ENCODE results near the gene PODNL1.
"Not testable (repeated sequence)": the region's sequence is repeated elsewhere in the genome, so short reads cannot be mapped to it uniquely, and the experiment has no call there.

Gene PODNL1

DNA sequence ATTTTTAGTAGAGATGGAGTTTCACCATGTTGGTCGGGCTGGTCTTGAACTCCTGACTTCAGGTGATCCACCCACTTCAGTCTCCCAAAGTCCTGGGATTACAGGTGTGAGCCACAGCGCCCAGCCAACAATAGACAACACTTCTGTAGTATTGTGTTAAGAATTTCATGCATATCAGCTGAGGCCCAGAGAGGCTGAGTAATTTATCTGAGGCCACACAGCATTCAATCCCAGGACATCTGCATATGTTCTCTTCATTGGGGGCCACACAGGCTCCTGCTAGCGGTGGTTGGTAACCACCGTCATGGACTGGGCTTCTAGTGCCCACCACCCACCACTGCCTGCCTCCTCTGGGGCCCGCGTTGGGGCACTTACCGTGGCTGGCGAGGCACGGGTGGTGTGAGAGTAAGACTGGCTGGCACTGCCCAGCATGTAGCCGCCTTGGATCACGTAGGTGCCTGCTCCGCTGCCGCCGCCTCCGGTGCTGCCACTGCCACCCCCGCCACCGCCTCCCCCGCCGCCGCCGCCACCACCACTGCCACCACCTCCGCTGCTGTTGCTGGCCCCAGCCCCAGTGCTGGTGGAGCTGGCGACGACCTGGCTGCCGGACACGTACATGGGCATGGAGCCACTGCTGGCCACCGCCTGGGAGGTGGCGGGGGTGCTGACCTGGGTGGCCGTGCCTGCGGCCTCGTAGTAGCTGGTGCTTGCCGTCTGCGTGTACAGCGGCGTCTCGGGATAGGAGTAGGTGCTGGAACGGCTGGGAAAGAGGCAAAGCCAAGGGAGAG is 34.3 kb upstream of the PODNL1 start:
- no peak for DNase-seq

DNA sequence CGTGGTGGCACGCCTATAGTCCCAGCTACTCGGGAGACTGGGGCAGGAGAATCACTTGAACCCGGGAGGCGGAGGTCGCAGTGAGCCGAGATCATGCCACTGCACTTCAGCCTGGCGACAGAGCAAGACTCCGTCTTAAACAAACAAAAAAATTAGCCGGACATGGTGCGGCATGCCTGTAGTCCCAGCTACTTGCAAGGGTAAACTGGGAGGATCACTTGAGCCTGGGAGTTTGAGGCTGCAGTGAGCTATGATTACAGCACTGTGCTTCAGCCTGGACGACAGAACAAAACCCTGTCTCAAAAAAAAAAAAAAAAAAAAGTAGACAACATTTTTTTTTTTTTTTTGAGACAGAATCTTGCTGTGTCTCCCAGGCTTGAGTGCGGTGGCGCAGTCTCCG is 33.7 kb upstream of the PODNL1 start:
- DNase-seq = not testable (repeated sequence)

DNA sequence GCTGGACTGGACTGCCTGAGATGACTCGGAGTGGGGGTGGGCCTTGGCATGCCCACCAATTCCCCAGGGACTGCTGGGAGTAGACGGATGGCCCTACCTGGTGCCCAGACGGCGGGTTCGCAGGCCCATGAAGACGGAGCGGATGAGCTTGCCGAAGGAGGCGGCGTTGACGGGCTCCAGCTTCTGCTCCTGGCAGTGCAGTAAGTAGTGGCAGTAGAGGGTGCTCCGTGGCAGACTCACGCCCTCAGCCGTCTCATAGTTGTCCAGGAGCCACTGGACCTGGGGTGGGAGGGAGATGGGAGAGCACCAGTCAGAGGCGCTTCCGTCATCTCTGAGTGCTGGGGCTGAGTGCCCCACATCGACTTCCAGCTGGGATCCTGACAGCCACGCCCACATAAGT is 31.7 kb upstream of the PODNL1 start:
- DNase-seq = no peak

DNA sequence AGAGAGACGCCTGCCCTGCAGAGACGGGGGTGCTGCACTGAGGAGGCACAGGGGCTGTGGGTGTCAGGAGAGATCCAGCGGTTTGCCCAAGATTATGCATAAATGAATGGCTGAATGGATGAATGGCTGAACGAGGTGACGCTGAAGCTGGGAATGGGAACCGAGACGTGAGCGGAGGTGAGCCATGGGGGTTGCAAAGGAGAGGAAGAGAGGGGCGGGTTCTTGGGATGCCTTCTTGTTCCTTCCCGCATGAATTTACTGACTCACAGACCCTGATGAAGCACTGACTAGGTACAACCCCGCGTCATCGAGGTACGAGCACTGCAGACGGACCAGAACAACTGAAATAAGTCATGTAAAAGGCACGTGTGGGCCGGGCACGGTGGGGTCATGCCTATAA is 30.8 kb upstream of the PODNL1 start:
- DNase-seq = no peak

DNA sequence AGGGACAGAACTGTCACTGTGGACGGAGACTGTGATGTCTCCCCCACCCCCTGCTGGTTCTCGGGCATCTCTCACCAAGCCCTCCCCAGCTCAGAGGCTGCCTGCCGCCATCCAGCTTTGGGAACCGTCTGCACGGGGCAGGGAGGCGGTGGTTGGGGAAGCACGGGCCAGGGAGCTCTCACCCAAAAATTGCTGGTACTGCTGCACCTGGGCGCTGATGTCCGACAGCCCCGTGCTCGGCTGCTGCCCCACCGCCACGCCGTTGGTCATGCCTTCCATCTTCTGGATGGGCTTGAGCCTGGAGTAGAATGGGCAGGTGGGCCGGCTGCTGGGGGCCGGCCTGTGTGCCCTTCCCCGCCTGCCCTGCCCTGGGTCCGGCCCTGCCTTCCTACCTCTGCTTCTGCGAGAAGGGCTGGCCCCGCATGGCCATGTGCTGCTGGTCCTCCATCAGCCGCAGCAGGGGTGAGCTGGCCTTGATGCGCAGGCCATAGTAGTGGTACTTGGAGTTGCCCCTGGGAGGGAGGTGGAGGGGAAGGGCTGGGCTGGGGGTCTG is 30.2 kb upstream of the PODNL1 start:
- no peak for DNase-seq

DNA sequence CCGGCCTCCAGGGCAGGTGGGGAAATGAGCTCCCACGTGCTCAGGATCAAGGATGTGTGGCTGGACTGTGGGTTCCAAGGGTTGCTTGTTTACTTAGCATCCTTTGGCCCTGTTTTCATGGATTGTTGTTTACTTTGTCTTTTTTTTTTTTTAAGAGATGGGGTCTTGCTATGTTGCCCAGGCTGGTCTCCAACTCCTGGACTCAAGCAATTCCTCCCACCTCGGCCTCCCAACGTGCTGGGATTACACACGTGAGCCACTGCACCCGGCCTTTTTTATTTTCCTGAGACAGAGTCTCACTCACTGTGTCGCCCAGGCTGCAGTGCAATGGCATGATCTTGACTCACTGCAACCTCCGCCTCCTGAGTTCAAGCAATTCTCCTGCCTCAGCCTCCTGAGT is 29.0 kb upstream of the PODNL1 start:
- not testable (repeated sequence) for DNase-seq

DNA sequence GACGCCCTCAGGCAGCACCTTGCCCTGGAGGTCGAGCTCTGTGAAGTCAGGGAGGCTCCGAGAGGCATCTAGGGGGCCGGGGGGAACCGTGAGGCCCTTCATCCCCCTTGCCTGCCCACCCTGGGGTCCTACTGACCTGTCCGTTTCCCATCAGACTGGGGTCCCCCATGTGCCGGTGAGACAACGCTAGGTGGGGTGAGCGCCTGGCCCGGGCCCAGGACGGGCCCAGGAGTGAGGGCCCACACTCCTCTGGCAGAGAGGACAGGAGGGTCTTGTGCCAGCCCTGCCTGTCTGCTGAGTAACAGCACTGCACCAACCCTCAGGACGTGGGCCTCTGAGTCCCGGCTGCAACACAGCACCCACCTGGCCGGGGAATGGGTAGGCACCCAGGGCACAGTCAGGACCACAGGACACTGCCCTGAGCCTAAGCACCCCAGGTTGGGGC is 28.5 kb upstream of the PODNL1 start:
- no peak for DNase-seq

DNA sequence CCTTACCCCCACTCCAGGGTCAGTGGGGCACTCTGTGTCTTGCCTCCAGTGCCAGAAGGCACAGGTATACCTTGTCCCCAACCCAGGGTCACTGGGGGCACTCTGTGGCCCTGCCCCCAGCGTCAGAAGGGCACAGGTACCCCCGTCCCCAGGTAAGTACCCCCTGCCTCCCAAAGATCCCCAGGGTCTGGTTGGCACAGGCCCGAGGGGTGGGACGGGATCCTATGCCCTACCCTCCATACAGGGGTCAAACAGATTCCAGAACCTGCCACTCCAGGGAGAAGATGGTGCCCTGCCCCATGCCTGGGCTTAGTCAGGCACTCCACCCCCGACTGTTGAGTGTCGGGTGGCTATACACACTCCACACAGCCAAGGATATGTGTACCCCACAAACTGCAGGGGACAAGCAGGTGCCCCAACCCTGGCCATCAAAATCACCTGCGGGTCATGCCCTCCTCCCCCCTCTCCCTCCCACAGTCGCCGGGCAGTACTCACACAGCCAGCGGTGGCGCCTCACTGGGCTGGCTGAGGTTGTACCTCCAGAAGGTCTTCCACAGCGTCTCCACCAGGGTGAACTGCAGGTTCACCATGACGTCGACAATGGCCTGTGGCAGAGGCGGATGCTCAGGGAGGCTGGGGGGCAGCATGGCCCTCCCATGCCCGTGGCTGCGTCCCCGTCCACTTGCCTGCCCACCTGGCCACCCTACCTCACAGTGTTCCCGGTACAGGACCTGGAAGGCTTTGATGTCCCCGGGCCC is 27.9 kb upstream of the PODNL1 start:
- no peak for DNase-seq

DNA sequence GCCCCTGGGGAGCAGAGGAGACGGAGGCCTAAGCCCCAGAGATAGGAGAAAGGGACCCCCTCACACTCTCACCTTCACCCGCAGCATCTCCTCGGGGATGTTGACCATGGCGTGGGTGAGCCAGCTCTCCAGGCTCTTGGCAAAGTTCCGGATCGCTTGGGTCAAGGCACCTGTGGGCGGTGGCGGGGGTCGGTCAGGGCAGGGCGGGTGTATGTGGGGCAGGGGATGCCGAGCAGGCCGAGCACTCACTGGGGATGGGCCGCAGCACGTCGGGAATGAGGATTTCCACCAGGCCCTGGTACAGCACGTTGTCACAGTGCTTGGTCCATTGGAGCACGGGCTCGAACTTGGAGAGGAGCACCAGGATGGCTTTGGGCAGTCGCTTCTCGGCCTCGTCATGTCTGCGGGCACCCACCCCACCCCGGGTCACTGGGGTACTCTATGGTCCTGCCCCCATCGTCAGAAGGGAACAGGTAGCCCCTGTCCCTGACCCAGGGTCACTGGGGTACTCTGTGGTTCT is 27.2 kb upstream of the PODNL1 start:
- no peak for DNase-seq

DNA sequence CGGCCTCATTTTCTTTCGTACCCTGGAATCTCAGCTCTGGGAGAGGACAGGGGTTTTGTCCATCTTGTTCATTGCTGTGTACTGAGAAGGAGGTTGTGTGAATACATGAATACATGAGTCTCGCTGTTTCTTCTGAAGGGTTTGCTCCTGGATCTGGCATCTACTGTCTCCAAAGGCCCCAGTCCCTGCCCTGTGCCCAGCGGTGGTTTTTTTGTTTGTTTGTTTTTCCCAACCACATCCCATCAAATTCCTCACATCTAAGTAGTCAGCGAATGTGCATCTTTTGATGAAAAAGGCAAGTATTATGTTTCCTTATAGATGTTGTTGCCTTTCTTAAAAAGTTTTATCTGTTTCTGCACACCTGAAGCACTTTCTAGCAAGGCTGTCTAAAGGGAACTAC is 26.6 kb upstream of the PODNL1 start:
- no peak for DNase-seq

DNA sequence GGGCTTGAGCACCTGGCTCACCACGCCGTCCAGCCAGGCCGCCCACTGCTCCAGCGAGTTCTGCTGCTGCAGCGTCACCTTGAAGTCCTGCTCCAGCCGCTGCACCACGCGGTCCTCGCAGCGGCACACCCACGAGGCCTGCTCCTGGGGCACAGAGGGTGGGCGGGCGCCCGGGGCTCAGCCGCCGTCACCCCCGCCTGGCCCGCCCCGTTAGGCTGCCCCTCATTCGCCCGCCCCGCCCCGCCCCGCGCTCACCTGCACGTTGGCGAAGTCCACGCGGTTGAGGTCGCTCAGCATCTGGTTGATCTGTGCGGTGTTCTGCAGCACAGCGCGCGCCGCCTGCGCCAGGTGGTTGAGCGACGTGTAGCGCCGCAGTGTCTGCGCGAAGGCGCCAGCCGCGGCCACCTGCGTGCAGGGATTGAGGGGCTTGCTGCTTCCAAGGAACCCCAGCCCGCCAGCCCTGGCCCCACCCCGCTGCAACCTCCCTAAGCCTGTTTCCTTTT is 25.4 kb upstream of the PODNL1 start:
- DNase-seq = no peak

DNA sequence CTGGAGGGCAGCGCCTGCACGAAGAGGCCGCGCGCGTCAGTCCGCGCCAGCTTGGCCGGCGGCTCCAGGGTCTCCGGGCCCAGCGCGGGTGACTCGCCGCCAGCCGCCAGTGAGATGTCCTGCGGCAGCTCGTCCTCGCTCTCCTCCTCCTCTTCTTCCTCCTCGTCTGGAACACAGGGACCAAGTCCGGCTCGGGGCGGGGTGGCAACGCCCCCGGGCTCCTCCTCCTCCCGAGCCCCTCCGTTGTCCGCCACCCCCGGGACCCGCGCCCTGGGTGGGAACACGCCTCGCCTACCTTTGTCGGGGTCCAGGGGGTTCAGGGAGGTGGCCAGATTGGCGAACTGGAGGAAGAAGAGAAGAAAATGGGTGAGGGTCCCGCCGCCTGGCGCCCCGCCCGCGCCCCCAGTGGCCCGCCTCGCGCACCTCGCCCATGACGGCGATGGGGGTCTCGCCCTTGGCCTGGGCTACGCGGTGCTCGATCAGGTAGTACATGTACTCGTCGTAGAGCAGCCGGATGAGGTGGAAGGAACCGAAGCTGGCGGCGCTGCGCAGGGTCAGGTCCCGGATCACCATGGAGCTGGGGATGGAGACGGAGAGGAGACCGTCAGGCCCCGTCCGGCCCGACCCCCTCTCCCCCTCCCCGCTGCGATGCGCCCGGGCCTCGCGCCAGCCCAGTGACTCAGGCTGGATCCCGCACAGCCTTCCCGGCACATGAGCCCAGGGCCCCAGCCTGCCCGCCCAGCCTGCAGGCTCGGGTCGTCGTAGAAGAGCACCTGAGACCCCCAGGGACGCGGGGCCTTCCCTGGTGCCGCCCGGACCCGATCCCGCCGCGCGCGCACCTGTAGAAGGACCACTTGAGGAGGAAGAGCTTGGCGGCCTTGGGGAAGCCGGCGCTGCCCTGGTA is 24.7 kb upstream of the PODNL1 start:
- no peak for DNase-seq

DNA sequence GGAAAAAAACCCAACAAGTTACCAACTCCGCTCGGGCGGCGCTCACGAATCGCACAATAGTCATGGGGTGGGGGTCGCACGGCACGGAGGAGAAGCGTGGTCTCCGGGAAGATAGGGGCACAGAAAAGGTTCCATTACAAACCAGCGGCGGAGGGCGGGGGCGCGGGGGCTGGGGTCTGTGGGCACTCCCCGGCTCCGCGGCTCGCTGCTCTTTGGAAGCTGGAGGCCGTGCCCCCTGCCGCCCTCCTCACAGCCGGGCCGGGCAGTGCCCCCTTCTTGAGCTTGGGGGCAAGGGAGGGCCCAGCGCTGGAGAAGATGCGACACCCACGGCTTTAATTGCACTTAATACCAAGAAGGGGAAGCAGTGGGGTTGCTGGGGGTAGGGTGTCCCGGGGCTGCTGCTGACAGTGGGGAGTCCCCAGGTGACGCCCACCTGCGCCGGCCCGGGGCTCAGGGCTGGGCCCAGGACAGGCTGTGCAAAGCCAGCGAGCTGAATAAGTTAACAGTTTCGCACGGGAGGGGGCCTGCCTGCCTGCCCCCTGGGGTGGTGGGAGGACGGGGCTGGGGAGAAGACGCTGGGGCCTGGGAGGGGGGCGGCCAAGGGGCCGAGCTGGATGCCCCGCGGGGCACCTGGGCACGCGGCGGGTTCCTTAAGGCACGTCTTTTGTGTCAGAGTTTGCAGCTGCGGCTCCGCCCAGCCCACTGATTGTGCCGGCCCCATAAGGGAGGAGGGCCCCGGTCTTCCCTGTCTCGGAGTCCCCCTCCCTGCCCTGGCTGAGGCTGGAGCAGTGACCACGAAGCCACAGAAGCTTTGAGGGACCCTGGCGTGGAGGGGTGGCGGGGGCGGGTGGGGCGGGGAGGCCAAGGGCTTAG is 23.8 kb upstream of the PODNL1 start:
- DNase-seq = no peak

DNA sequence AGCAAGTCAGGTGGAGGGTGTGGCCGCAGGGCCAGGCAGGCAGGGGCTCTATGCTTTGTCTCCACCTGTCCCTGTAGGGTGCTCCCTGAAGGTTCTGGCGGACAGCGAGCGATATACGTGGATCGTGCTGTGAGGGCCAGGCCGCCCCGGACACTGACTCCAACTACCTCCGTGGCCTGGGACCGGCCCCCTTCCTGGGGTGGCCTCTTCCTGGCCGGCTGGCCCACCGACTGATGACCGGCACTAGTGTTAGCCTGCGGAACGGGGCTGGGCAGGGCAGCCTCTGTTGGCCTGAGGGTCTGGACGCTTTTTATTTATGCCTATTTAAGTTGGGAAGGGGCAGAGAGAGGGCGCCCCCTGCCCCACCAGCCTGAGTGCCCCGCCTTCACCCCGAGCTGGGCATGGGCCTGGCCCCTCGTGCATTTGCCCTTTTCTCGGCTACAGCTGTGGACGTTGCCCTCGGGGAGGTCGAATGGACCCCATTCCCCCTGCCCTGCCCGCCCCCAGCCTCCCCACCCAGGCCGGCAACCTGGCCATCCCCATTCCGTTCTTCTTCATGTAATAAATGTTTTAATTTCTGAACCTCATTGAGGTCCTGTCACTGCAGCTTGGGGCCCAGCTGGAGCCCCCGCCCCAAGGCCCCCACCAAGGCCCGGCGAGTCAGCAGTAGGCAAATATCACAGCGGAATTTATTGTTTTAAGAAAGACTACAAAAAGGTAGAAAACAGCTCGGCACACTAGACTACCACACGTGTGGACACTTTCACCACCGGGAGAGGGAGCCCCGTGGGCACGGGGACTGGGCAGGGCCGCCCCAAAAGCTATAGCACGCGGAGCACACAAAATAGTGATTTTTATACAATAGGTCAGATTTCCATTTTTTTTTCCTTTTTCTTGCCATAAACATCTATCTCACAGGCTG is 22.9 kb upstream of the PODNL1 start:
- DNase-seq = no peak

DNA sequence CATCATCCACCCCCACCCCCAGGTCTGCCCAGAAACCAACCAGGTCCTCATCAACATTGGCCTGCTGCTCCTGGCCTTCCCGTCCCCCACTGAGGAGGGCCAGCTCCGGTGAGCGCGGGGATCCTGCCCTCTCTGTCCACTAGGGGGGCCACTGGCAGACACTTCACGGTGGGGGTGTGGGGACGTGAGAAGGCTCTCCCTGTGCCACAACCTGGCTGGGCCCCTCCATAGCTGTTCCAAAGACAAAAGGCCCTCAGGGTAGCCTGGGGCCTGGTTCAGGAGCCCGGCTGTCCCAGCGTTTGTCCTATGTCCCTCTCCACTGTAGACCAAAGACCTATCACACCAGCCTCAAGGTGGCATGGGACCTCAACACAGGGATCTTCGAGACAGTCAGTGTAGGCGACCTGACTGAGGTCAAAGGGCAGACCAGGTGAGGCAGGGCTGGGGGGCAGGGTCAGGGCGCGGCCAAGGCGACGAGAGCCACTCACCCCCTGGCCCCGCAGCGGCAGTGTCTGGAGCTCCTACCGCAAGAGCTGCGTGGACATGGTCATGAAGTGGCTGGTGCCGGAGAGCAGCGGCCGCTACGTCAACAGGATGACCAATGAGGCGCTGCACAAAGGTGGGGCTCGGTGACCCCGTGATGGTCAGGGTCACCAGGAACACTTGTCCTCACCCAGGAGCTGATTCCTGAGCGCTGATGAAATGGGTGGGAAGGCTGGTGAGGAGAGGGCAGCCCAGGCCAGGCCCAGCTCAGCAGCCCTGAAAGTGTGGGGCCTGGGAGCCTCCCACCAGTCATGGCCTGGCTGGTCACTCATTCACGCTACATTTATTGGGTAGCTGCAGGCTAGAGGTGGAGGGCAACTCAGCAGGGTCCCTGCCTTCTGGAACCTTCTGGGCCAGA is 22.0 kb upstream of the PODNL1 start:
- DNase-seq = no peak

DNA sequence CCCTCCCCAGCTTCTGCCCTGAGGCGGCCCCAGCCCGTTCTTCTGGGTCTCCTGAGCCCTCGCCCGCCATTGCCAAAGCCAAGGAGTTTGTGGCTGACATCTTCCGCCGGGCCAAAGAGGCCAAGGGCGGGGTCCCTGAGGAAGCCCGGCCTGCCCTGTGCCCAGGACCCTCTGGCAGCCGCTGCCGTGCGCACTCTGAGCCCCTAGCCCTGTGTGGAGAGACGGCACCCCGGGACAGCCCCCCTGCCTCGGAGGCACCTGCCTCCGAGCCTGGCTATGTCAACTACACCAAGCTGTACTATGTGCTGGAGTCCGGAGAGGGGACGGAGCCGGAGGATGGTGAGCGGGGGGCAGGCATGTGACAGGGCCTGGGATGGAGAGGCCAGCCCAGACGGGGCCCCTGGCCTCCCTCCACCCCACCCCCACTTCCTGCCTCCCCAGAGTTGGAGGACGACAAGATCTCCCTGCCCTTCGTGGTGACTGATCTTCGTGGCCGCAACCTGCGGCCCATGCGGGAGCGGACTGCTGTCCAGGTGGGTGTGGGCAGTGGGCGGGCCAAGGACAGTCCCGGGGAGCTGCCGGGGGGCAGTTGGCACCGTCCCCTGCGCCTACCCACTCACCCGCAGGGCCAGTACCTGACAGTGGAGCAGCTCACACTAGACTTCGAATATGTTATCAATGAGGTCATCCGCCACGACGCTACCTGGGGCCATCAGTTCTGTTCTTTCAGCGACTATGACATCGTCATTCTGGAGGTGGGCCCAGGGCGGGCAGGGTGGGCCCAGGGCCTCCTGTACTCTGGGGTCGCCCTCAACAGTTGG is 21.1 kb upstream of the PODNL1 start:
- no peak for DNase-seq

DNA sequence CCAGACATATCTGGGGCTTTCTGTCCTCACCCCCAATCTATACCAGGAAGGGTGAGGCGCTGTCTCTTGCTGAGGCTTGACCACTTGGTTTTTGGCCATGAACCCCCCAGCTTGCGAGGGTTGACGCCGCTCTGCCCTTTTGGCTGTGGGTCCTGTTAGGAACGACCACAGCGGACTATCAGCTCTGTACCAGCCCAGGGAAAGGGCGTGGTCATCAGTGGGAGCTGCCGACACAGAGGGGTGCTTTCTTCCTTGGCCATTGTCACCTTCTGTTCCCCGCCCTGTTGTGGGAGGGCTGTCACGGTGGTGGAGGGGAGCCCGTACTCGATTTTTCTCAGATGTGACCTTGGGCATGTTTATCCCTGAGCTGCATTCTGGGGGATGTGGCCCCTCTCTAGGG is 19.8 kb upstream of the PODNL1 start:
- no peak for DNase-seq

DNA sequence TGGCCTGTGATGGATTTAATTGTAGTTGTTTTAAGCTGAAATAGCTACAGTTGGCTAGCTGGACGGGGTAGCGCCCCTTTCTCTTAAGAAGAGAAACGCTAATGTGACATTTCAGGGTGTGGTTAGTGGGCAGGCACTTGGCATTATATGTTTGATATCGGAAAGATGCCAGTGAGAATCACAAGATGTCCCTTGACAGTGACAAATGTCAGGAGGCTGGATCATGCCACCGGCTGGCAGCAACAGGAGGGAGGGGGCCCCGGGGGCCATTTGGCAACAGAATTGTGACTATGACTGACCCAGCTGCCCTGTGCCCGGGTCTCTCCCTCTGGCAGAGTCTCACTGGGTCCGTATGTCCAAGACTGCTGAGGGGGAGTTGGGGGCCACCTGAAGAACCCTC is 18.8 kb upstream of the PODNL1 start:
- no peak for DNase-seq
